ENCODE data around the gene ATP1B3. TPM values are rescaled to one million over a fixed set of nuclear protein-coding genes. Genes with fewer than 3 reads are reported as not detected.
"Not testable (repeated sequence)": the region's sequence is repeated elsewhere in the genome, so short reads cannot be mapped to it uniquely, and the experiment has no call there.

Gene ATP1B3
- polyA plus RNA-seq, 3 donors: 146 to 345 (median 278) TPM

GRCh38 chr3:141960731-141961130 is 84.3 kb downstream of the ATP1B3 start:
- no peak for DNase-seq (ENCODE audit: extremely low read depth in 1 of 11, low read depth in 9 of 11, low spot score in 4 of 11)

- DNase-seq (ENCODE audit: extremely low read depth in 1 of 11, low read depth in 9 of 11, low spot score in 4 of 11): no peak
These were observed 86.9 kb downstream of the ATP1B3 start for GRCh38 chr3:141963301-141963700.

- DNase-seq (ENCODE audit: extremely low read depth in 1 of 11, low read depth in 9 of 11, low spot score in 4 of 11): no peak
These were observed 89.0 kb downstream of the ATP1B3 start for GRCh38 chr3:141965471-141965870.

DNA sequence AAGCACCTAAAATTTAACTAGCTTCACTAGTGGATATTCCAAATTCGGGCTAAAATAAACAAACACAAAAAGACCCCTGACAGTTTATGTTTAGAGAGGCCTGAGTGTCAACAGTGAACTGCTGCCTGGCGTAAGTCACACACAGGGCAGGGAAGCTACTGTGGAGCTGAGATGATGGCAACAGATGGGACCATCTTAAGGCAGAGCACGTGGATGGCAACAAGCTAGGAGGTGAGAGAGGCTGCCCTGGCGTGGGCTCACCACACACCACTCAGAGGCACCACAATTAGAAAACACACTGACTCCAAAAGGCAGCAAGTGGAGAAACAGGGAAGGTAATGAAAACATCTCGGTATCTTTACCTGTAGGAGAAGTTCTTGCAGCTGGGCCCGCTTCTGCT is 93.3 kb downstream of the ATP1B3 start:
- DNase-seq (ENCODE audit: extremely low read depth in 1 of 11, low read depth in 9 of 11, low spot score in 4 of 11): no peak

- DNase-seq (ENCODE audit: extremely low read depth in 1 of 11, low read depth in 9 of 11, low spot score in 4 of 11): no peak
These were observed 95.1 kb downstream of the ATP1B3 start for GRCh38 chr3:141971571-141971970.

- DNase-seq (ENCODE audit: extremely low read depth in 1 of 11, low read depth in 9 of 11, low spot score in 4 of 11): no peak
These were observed 96.0 kb downstream of the ATP1B3 start for GRCh38 chr3:141972399-141972798.

DNA sequence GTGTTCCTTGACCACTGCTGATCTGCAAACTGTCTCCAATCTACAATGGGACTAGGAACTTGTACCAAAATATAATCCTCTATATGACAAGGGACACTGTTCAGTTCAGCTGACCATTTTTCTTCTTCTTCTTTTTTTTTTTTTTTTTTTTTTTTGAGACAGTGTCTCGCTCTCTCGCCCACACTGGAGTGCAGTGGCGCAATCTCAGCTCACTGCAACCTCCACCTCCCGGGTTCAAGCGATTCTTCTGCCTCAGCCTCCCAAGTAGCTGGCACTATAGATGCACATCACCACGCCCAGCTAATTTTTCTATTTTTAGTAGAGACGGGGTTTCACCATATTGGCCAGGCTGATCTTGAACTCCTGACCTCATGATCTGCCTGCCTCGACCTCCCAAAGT is 98.3 kb downstream of the ATP1B3 start:
- not testable (repeated sequence) for DNase-seq (ENCODE audit: extremely low read depth in 1 of 11, low read depth in 9 of 11, low spot score in 4 of 11)

Other genes with a start within 250 kb of the ATP1B3 start
- gene RNF7, start 138.3 kb upstream of the ATP1B3 start, polyA plus RNA-seq (ENCODE audit: insufficient read length in 3 of 3): 100 to 1,000 TPM; 106 to 112 (median 111) TPM
- gene GRK7, start 113.2 kb upstream of the ATP1B3 start, polyA plus RNA-seq (ENCODE audit: insufficient read length in 3 of 3): under 1 TPM in 2 of 3 donors, not detected in 1; 0.11 to 0.21 TPM

All from renal cortex interstitium (tissue), 11 donors.